H9 (cell line): Measurements from ENCODE around the gene IGF2R. TPM values are rescaled to one million over a fixed set of nuclear protein-coding genes. Genes with fewer than 3 reads are reported as not detected.

ENCODE experiments used
- DNase-seq: peaks from one replicate; pipeline ENCODE4 v3.0.0-alpha.2; 2017
- H2AFZ ChIP-seq: one replicate; pipeline ENCODE4 v1.6.1; 2013; ENCODE audit warnings: mild to moderate bottlenecking, low read length, control low read depth, moderate library complexity
- H2AK5ac ChIP-seq: 2 replicates; pipeline ENCODE4 v1.6.1; 2013; ENCODE audit warnings: low read length, control low read depth, mixed read lengths; ENCODE audit not compliant: insufficient read length
- H2BK120ac ChIP-seq: one replicate; pipeline ENCODE4 v1.6.1; 2013; ENCODE audit warnings: low read depth, mild to moderate bottlenecking, low read length, control low read depth, inconsistent platforms; ENCODE audit not compliant: poor library complexity, severe bottlenecking
- H2BK12ac ChIP-seq: 2 replicates; pipeline ENCODE4 v1.6.1; 2013; ENCODE audit warnings: low read length, control low read depth, mixed read lengths, low read depth; ENCODE audit not compliant: insufficient read length
- H2BK15ac ChIP-seq: 2 replicates; pipeline ENCODE4 v1.6.1; 2013; ENCODE audit warnings: low read depth, low read length, control low read depth
- H2BK20ac ChIP-seq: one replicate; pipeline ENCODE4 v1.6.1; 2013; ENCODE audit warnings: low read depth, mild to moderate bottlenecking, low read length, control low read depth, inconsistent platforms; ENCODE audit not compliant: poor library complexity, severe bottlenecking
- H2BK5ac ChIP-seq: 2 replicates; pipeline ENCODE4 v1.6.1; 2013; ENCODE audit warnings: low read length, control low read depth, mixed read lengths; ENCODE audit not compliant: insufficient read length
- H3K14ac ChIP-seq: 2 replicates; pipeline ENCODE4 v1.6.1; 2013; ENCODE audit warnings: low read length, control low read depth; ENCODE audit not compliant: insufficient read depth
- H3K18ac ChIP-seq: 2 replicates; pipeline ENCODE4 v1.6.1; 2013; ENCODE audit warnings: low read depth, mild to moderate bottlenecking, mixed read lengths, low read length, control low read depth; ENCODE audit not compliant: insufficient read length
- H3K23ac ChIP-seq: 2 replicates; pipeline ENCODE4 v1.6.1; 2013; ENCODE audit warnings: low read length, control low read depth, mixed read lengths, low read depth; ENCODE audit not compliant: insufficient read length
- H3K23me2 ChIP-seq: 2 replicates; pipeline ENCODE4 v1.6.1; 2013; ENCODE audit warnings: low read depth, mild to moderate bottlenecking, mixed read lengths, low read length, control low read depth; ENCODE audit not compliant: insufficient read length, poor library complexity, severe bottlenecking
- H3K27ac ChIP-seq: 2 replicates; pipeline ENCODE4 v1.5.1; 2013; ENCODE audit warnings: low read length, control low read depth, mixed read lengths, low read depth; ENCODE audit not compliant: insufficient read length
- H3K27me3 ChIP-seq: 2 replicates; pipeline ENCODE4 v1.6.1; 2013; ENCODE audit warnings: low read length, control low read depth, inconsistent platforms; ENCODE audit not compliant: insufficient read depth
- H3K4ac ChIP-seq: 2 replicates; pipeline ENCODE4 v1.6.1; 2013; ENCODE audit warnings: low read depth, mild to moderate bottlenecking, control low read depth, inconsistent platforms, low read length, moderate library complexity
- H3K4me1 ChIP-seq: 2 replicates; pipeline ENCODE4 v1.6.1; 2013; ENCODE audit warnings: low read length, control low read depth, inconsistent platforms; ENCODE audit not compliant: insufficient read depth
- H3K4me2 ChIP-seq: 2 replicates; pipeline ENCODE4 v1.6.1; 2013; ENCODE audit warnings: low read length, control low read depth, mixed read lengths; ENCODE audit not compliant: insufficient read length, insufficient read depth
- H3K56ac ChIP-seq: 2 replicates; pipeline ENCODE4 v1.6.1; 2013; ENCODE audit warnings: low read depth, mild to moderate bottlenecking, mixed read lengths, low read length, control low read depth; ENCODE audit not compliant: insufficient read length
- H3K79me1 ChIP-seq: 2 replicates; pipeline ENCODE4 v1.6.1; 2013; ENCODE audit warnings: low read depth, mild to moderate bottlenecking, moderate library complexity, low read length, control low read depth, inconsistent platforms; ENCODE audit not compliant: insufficient read depth, poor library complexity, severe bottlenecking
- H3K79me2 ChIP-seq: 2 replicates; pipeline ENCODE4 v1.6.1; 2013; ENCODE audit warnings: low read length, control low read depth, inconsistent platforms; ENCODE audit not compliant: insufficient read depth
- H3K9ac ChIP-seq: 2 replicates; pipeline ENCODE4 v1.6.1; 2013; ENCODE audit warnings: low read length, control low read depth, mixed read lengths; ENCODE audit not compliant: insufficient read length; ENCODE audit errors: extremely low read depth
- H3K9me3 ChIP-seq: one replicate; pipeline ENCODE4 v1.6.1; 2013; ENCODE audit warnings: low read depth, low read length, inconsistent platforms; ENCODE audit not compliant: control insufficient read depth
- H3T11ph ChIP-seq: one replicate; pipeline ENCODE4 v1.6.1; 2013; ENCODE audit warnings: mild to moderate bottlenecking, low read length, control low read depth, inconsistent platforms
- H4K20me1 ChIP-seq: one replicate; pipeline ENCODE4 v1.6.1; 2013; ENCODE audit not compliant: control insufficient read depth, insufficient read length, insufficient read depth
- H4K5ac ChIP-seq: 2 replicates; pipeline ENCODE4 v1.6.1; 2013; ENCODE audit warnings: low read depth, mild to moderate bottlenecking, mixed read lengths, low read length, control low read depth; ENCODE audit not compliant: insufficient read length
- H4K8ac ChIP-seq: replicated peaks from 2 replicates; pipeline ENCODE4 v1.6.1; 2013; ENCODE audit warnings: low read length, control low read depth, mixed read lengths, low read depth; ENCODE audit not compliant: insufficient read length
- H4K91ac ChIP-seq: 2 replicates; pipeline ENCODE4 v1.6.1; 2013; ENCODE audit warnings: low read depth, mild to moderate bottlenecking, moderate library complexity, mixed read lengths, low read length, control low read depth; ENCODE audit not compliant: insufficient read length
- H3K27ac Mint-ChIP-seq, 3 experiments: 2 replicates in 2 of 3; 3 replicates in 1 of 3; pipeline ENCODE4 v1.8.0; 2020 to 2021; ENCODE audit warnings: mixed read lengths in 3 of 3, mild to moderate bottlenecking in 1 of 3, moderate library complexity in 1 of 3
- H3K27me3 Mint-ChIP-seq: 2 replicates; pipeline ENCODE4 v1.8.0; 2021; ENCODE audit warnings: low read depth, mild to moderate bottlenecking, moderate library complexity, mixed read lengths
- H3K36me3 Mint-ChIP-seq, 3 experiments: 2 replicates in 2 of 3; 3 replicates in 1 of 3; pipeline ENCODE4 v1.8.0; 2020 to 2021; ENCODE audit warnings: low read depth in 3 of 3, mixed read lengths in 3 of 3; ENCODE audit not compliant: insufficient read depth in 1 of 3
- H3K4me1 Mint-ChIP-seq, 2 experiments: 2 replicates each; pipeline ENCODE4 v1.8.0; 2020; ENCODE audit warnings: mixed read lengths in 2 of 2
- H3K4me3 Mint-ChIP-seq, 2 experiments: 2 replicates in 1 of 2; 3 replicates in 1 of 2; pipeline ENCODE4 v1.8.0; 2020 to 2021; ENCODE audit warnings: mild to moderate bottlenecking in 2 of 2, mixed read lengths in 2 of 2, moderate library complexity in 1 of 2
- H3K9me3 Mint-ChIP-seq, 2 experiments: 2 replicates in 1 of 2; 3 replicates in 1 of 2; pipeline ENCODE4 v1.8.0; 2020; ENCODE audit warnings: mild to moderate bottlenecking in 2 of 2, mixed read lengths in 2 of 2, moderate library complexity in 1 of 2
- WGBS: extraction: QIAGEN DNeasy Blood & Tissue Kit; methylation state at CpG from one replicate; pipeline ENCODE4 v1.1.7; 2013; ENCODE audit warnings: missing lambda C conversion rate, low lambda C conversion rate, mixed read lengths; ENCODE audit not compliant: insufficient read length; ENCODE audit errors: extremely low coverage; 5-methylcytosine and 5-hydroxymethylcytosine counted together
- total RNA-seq: library from RNA; stranded (reverse); gene quantifications from 2 replicates; pipeline ENCODE4 v1.2.1, GENCODE V29; 2021
- TF ChIP-seq, protein P1 (sequence below): fragments of 200-600 bp; sonication (generic); conservative IDR thresholded peaks from 3 replicates; pipeline ENCODE4 v1.8.0; 2021; ENCODE audit warnings: antibody characterized with exemption, mild to moderate bottlenecking

The IGF2R gene
- total RNA-seq, 1 experiment from 2014 or later = 66.7 TPM

DNA sequence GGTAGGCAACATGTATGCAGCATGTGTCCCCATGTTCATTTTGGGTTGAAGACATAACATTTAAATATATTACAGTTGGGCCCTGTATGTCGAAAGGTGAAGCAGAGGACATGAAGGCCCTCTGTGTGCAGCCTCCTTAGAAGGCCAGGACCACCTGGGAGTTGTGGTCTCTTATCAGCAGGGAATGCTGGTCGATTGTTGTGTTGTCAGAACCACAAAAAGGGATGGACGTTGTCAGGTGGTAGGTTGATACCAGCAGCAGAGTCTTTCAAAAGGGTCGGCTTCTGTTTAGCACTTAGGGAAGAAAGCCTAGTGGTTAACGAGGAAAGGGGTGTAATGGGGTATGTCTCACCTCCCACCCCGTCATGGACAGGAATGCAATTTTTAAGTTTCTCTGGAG is 85.4 kb downstream of the IGF2R start:
- no peak overlapping the region for H3K56ac ChIP-seq
- no peaks in the 10 kb centered on the region for H3K23me2 ChIP-seq
- TF ChIP-seq, protein P1, sequence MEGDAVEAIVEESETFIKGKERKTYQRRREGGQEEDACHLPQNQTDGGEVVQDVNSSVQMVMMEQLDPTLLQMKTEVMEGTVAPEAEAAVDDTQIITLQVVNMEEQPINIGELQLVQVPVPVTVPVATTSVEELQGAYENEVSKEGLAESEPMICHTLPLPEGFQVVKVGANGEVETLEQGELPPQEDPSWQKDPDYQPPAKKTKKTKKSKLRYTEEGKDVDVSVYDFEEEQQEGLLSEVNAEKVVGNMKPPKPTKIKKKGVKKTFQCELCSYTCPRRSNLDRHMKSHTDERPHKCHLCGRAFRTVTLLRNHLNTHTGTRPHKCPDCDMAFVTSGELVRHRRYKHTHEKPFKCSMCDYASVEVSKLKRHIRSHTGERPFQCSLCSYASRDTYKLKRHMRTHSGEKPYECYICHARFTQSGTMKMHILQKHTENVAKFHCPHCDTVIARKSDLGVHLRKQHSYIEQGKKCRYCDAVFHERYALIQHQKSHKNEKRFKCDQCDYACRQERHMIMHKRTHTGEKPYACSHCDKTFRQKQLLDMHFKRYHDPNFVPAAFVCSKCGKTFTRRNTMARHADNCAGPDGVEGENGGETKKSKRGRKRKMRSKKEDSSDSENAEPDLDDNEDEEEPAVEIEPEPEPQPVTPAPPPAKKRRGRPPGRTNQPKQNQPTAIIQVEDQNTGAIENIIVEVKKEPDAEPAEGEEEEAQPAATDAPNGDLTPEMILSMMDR = no peak
- no peak overlapping the region for H2AFZ ChIP-seq
- no peak overlapping the region for H2AK5ac ChIP-seq
- no peaks in the 10 kb centered on the region for H3K79me1 ChIP-seq
- H3K9me3 Mint-ChIP-seq = no peaks in the 10 kb centered on the region; a peak in 2 of 5 replicates
- no peak overlapping the region for H2BK12ac ChIP-seq
- 0 out of 7 replicates have a peak overlapping the region, but pooled peaks of 2 of the 3 experiments have one; percentile 49 to 51 for H3K27ac Mint-ChIP-seq
- no peaks in the 10 kb centered on the region for H3K79me2 ChIP-seq
- no peaks in the 10 kb centered on the region for H3K9me3 ChIP-seq
- no peak overlapping the region for H4K91ac ChIP-seq
- H2BK15ac ChIP-seq = no peak overlapping the region
- no peak overlapping the region for H2BK20ac ChIP-seq
- no peak overlapping the region for H4K5ac ChIP-seq
- H3K9ac ChIP-seq = no peak overlapping the region
- H3K4me1 ChIP-seq = no peaks in the 10 kb centered on the region
- no peak overlapping the region for H3K4me2 ChIP-seq
- no peak overlapping the region for H3K27ac ChIP-seq
- no peak overlapping the region for H4K8ac ChIP-seq
- H3K18ac ChIP-seq = no peak overlapping the region
- H3K4me3 Mint-ChIP-seq = no peak overlapping the region
- no peaks in the 10 kb centered on the region for H3K4me1 Mint-ChIP-seq
- no peak for DNase-seq
- no peaks in the 10 kb centered on the region for H3K27me3 ChIP-seq
- no peak overlapping the region for H2BK120ac ChIP-seq
- no peak overlapping the region for H2BK5ac ChIP-seq
- peaks cover 55 to 88% (median 80%) of the 10 kb centered on the region in 3 experiments for H3K36me3 Mint-ChIP-seq
- no CpG with 5 or more reads among the region's 6 CpGs for WGBS
- no peak overlapping the region for H3K23ac ChIP-seq
- H3K27me3 Mint-ChIP-seq = no peaks in the 10 kb centered on the region
- H3K4ac ChIP-seq = no peak overlapping the region
- no peak overlapping the region for H3T11ph ChIP-seq
- H4K20me1 ChIP-seq = no peaks in the 10 kb centered on the region
- no peak overlapping the region for H3K14ac ChIP-seq
